NCI-H2196 (cell line): ENCODE results near the gene LSM7.

Source experiments
- DNase-seq: peaks from one replicate; lab custom pipeline; 2025; ENCODE audit not compliant: unreplicated experiment; lab: John Stamatoyannopoulos, UW

The LSM7 gene

DNA sequence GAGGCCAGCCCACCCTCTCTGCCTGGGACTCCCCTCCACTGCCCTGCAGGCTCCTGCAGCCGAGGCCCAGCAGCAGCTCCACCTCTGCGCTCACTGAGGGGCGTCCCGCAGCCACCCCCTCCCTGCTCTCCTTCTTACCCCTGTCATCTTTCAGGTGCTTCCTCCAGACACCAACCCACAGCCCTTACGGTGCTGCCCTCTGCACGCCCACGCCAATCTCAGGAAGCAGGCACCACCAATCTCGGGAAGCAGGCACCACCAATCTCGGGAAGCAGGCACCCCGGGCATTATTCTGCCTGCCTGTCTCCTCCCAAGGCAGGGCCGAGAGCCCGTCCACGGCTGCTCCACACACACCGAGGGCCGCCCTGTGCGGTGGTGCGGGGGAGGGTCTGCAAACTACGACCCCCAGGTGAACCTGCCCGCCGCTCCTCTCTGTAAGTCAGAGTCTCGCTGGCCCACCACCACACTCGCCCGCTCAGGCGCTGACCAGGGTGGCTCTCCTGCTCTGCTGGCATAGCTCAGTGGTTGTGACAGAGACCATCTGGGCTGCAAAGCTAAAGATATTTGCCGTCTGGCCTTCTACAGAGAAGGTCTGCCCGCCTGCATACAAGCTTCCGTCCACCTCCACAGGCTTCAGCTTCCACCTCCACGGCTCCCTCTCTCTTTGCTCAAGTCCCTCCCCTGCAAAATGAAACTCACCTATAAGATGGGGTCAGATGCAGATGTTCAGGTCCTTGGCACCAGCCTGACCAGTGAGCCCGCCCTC, 2.9 kb downstream of the LSM7 start:
- no peak for DNase-seq

DNA sequence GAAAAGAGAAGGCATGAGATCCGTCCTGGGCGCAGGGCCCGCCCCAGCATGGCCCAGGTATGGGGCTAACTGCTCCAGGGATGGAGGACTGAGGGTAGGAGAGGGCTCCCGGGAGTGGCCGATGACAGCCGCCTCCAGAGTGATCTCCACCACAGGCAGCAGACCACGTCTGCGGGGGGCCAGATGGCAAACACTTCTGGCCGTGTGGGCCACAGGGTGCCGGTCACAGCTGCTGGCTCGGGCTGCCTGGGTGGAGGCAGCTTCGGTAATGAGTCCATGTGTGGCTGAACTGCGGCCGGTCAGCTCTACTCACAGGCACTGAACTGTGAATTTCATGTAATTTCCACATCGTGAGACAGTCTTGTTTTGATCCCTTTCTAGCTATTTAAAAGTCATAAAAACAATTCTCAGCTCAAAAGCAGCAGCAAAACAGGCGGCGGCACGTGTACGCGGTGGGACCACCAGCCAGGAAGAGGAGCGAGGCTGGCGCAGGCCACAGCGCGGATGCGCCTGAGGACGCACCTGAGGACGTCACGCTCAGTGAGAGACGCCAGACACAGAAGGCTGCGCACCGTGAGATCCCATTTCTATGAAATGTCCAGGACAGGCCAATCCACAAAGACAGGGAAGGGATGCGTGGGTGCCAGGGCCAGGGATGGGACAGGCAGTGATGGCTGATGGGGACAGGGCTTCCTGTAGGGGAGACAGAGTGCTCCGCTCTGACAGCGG, 4.0 kb downstream of the LSM7 start:
- no peak for DNase-seq

DNA sequence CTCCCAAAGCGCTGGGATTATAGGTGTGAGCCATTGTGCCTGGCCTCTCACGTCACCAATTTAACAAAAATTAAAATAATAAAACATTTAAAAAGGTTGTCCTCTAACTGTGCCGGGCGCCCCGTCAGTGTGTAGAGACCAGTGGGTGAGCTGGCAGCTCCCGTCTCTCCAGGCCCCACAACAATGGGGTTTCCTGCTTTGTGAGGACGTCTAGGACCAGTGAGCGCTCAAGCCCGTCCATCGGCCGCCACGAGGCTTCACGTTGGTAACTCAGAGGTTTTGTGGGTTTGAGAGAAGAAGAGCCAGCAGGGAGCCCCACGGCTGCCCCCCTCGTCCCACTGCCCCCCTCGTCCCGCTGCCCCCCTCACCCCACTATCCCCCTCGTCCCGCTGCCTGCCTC, 4.7 kb downstream of the LSM7 start:
- no peak for DNase-seq

DNA sequence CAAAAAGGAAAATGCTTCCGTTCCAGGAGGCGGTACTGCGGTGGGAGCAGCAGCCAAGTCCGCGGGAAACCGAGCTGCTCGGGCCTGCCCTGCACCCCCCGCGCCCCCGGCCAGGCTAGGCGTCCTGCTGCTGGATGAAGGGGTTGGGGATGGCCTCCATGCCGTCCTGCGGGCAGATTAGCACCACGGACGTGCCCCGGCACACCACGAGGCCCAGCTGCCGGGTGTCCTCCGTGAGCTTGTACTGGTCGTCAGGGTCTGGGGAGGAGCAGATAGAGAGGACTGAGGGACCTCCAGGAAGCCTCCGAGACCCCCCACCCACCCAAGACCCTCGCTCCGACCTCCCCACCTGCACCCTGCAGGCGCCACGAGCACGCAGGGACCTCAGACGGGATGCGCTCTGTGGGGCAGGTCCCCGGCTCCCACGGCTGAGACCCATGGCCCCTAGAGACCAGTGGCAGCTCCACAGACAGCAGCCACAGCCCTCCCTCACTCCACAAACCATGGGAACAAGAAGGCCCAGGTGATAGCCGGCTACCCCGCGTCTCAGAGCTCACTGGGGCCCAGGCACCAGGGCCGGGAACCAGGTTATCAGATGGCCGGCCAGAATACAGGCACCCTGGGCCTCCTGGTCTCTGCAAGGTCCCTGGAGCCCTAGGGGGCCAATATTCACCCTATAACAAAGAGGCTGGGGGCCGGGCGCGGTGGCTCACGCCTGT, 6.7 kb downstream of the LSM7 start:
- DNase-seq: no peak

DNA sequence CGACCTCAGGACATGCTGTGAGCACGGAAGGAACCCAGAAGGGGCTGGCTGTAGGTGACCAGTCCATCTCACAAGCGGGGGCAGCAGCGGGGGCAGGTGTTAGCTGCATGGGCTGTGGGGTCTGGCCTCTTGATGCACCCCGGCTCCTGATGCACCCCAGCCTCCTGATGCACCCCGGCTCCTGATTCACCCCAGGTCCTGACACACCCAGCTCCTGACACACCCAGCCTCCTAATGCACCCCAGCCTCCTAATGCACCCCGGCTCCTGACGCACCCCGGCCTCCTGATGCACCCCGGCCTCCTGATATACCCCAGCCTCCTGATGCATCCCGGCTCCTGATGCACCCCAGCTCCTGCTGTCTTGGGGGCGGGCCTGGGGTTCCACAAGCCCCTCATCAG, 7.4 kb downstream of the LSM7 start:
- no peak for DNase-seq

DNA sequence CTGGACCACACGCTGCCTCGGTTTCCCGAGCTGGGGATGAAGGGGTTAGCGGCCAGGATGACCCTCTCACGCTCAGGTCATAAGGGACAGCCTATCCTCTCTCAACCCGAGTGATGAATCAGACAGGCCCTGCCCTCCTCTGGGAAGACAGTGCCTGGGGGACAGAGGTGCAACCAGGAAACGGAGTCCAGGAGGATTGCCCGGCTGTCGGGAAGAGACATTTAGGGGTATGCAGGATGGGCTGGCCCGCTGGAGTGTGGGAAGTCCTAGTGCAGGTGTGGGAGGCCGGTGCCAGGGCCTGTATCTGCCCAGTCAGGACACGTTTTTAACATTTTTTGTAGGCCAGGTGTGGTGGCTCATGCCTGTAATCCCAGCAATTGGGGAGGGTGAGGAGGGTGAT, 8.3 kb downstream of the LSM7 start:
- DNase-seq: no peak

DNA sequence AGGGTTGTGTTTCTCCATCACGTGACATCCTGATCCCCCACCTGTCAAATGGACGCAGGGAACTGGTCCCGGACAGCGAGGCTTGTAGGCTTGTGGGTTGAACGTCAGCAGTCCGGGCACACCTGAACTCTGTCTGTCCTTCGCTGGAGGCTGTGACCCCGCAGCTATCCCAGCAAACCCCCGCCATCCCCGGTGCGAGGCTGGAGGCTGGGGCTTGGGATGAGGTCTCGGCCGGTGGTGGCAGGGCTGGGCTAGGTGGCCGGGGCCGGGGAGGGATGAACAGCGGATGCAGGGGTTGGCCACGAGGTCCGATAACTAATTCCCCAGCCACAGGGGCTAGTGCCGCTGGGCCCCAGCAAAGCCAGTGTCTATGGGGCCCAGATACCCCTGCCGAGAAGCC, 8.8 kb downstream of the LSM7 start:
- no peak for DNase-seq

DNA sequence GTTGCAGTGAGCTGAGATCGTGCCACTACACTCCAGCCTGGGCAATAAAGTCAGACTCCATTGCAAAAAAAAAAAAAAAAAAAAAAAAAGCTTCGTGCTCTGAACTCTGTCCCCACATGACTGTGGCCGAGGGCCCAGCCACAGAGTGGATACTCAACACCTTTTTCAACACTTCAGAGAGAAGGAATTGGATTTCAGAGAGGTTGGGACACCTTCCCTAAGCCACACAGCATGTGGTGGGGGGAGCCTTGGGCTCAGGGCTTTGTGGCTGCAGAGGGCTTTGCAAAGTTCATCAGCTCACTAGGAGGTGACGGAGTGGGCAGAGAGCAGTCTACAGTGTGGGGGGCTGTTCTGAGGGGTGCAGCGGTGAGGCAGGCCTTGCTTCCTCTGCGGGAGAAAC, 9.5 kb downstream of the LSM7 start:
- DNase-seq: no peak

DNA sequence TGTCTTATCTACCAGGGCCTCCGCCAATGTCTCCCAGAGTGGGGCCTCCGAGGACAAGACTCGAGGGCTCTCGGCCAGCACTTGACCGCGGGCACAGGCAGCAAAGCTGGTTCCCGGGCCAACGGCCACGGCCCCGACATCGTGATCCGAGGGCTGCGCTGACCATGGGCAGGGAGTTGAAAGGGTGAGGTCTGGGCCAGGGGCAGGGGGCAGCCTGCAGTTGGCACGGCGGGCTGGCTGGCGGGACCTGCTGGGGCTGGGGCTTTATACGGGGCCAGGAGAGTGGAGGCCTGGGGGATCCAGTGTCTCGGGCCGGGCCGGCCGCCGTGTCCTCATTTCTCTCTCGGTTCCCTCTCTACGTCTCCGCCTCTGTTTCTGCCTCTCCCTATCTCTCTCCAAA, 10.6 kb downstream of the LSM7 start:
- no peak for DNase-seq

DNA sequence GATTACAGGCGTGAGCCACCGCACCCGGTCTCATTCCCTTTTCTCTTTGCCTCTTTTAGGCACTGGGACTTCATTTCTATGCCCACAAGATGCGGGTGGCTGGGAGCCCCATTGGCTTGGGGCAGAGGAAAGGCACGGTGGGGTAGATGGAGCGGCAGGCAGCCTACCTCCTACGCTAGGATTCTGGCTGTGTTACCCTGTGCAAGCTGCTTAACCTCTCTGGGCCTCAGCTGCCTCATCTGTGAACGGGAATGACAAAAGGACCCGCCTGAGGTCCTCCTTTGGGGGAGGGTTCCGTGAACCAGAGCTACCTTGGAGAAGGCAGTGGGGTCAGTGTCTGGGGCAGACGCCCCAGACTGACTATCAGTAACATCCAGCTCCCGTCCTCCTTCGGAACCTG, 11.1 kb downstream of the LSM7 start:
- DNase-seq: no peak

DNA sequence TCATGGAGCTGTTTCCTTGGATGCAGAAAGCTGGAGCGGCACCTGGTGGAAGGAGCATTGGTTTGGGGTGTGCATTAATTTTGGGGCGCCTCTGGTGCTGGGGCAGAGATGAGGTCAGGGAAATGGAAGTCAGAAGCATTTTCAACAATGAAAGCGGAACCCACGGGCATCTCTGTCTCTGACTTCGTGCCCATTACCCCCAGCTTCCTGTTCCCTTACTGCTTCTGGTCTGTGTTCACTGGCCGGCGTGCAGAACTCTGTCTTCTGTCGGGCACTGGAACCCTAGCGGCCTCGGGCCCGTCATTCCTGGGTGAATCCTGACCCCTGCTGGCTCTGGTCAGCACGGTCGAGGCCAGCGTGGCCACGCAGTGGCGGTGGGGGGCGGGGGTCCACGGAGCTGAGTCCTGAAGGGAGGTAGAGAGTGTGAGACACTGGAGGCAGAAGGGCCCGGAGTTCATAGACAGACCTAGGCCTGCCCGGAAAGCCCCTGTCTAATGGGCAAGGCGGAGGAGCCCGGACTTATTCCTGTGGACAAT, 12.5 kb downstream of the LSM7 start:
- DNase-seq: no peak

DNA sequence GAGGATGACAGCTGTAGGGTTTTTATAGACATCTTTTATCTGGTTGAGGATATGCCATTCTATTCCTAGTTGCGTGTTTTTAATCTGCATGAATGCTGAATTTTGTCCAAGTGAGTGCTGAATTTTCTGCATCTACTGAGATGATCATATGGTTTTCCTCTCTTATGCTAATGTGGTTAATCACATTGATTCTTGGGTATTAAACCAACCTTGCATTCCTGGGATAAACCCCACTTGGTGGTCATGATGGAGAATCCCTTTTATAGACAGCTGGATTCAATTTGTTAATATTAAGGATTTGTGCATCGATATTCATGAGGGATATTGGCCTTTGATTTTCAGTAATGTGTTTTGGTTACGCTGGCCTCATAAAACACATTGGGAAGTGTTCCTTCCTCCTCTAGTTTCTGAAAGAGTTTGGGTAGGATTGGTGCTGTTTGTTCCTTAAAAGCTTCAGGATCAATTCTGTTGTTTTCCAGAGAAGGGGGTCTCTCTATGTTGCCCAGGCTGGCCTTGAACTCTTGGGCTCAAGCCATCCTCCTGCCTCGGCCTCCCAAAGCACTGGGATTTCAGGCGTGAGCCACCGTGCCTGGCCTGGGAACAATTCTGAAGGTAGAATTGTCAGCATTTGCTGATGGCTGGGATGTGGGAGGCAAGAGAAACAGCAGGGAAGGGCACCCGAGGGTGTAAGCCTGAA, 13.1 kb downstream of the LSM7 start:
- no peak for DNase-seq

DNA sequence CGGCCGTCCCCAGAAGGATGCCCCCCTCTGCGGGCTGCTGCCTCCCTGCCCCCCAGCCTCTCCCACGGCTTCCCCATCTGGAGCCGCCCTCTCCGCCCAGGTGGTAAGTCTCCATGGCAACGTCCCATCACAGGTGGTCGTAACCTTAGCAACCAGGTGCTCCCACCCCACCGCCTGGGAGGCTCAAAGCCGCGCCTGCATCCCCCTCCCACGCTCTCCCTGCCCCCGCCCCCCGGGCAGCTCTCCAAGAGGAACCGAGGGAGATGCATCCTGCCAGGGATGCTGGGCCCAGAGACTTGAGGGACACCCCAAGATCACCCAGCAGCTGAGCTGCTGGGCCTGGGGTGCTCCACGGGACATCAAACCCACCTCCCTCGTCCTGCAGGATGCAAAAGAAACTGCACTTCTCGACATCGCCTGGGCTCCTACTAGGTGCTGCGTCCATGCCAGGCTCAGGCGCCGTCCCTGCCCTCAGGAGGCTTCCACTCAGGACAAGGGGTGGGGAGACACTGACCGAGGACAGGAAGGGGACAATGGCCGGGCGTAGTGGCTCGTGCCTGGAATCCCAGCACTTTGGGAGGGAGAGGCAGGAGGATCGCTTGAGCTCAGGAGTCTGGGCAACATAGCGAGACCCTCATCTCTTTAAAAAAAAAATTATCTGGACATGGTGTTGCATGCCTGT, 15.4 kb downstream of the LSM7 start:
- peak; percentile 35 for DNase-seq

DNA sequence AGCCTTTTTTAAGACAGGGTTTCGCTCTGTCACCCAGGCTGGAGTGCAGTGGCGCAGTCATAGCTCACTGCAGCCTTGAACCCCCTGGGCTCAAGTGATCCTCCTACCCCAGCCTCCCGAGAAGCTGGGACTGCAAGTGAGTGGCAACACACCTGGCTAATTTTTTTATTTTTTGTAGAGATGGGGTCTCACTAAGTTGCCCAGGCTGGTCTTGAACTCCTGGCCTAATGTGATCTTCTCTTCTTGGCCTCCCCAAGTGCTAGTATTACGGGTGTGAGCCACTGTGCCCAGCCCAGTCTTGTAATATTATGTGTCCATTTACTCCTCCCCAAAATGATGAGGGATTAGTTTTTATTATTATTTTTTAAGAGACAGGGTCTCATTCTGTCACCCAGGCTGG, 17.3 kb downstream of the LSM7 start:
- DNase-seq: no peak

DNA sequence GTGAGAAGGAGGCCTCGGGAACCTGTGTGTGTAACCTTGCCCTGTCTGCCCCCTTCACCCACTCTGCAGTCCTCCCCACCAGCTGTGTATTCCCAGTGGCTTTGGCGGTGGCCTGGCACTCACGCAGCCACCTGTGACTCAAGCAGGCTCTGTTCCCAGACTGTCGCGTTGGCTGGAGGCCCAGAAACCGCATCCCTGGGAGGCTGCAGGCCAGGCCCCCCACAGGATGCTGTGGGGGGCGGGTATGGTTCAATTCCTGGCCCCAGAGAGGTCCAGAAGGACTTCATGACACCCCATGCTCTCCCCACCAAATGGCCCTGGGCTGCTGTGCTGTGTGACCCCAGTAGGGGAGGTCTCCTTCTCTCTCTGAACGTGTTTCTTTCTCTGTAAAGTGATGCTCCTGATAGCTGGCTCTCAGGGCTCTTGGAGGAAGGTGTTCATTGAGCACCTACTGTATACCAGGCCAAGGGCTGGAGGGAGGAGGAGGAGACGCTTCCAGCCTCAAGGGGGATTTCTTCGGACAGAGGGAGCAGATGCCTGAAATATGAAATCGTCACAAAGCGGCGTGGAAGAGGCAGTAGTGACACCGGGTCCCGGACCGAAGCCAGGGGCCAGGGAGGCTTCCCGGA, 18.5 kb downstream of the LSM7 start:
- DNase-seq: peak; percentile 49

DNA sequence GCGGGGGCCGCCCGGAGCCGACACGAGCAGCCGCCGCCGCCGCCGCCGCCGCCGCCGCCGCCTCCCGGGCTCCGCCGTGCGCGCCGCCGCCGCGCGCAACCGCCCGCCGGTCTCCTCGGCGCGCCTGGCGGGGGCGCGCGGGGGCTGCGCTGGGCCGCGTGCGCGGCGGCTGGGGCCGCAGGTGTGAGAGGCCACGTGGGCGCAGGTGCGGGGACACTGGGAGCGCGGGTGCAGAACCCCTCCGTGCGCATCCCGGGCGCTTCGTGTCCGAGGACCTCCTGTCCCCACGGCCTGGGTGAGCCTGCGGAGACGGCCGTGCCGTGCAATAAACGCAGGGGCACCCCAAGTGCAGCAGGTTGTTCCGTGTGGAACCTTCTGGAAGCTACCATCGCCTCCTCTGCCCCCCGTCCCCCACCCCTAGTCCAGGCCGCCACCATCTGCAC, 20.3 kb downstream of the LSM7 start, which contains the start of gene LINGO3:
LINGO3 (minus strand) TSS at position 41 of the 443 bp plus-strand sequence. CDS start 16,378 bp downstream, outside the sequence.
- peak; percentile 64 for DNase-seq

DNA sequence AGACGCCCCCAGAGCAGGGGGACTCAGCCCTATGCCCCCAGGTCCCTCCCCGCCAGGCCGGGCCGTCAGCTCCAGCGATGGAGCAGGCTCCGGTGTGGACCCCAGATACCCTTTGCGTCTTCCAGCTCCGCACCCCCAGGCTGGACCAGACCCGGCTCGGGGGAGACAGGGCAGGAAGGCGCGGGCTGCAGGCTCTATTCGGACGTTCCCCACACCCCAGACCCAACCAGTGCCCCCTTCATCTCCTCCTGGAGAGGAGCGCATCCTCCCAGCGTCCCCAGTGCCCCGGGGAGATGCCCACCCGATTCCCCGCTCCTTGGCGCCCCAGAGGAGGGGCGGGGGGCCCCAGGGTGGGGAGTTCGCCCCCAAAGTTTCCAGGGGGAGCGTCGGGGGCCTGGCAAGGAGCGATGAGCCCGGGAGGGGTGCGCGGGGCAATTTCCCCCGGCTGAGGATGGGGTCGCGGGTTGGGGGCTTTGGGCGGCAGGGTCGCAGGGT, 20.8 kb downstream of the LSM7 start:
- no peak for DNase-seq

DNA sequence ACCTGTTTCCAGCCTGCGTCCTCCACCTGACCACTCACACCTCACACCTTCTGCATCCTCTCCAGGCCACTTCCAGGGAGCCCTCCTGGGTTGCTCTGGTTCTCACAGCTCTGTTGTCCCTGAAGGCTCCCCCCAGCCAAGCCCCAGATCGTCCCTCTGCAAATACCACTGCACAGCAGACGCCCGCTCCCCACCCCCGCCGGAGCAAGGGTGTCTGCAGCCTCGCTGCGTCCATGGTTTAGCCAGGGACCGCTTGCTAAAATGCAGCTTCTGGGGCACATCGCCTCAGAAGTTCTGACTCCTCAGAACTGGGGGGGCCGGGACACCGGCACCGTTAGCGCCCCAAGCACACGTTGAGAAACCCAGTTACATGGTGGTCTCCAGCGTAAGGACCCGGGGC, 21.4 kb downstream of the LSM7 start:
- no peak for DNase-seq

DNA sequence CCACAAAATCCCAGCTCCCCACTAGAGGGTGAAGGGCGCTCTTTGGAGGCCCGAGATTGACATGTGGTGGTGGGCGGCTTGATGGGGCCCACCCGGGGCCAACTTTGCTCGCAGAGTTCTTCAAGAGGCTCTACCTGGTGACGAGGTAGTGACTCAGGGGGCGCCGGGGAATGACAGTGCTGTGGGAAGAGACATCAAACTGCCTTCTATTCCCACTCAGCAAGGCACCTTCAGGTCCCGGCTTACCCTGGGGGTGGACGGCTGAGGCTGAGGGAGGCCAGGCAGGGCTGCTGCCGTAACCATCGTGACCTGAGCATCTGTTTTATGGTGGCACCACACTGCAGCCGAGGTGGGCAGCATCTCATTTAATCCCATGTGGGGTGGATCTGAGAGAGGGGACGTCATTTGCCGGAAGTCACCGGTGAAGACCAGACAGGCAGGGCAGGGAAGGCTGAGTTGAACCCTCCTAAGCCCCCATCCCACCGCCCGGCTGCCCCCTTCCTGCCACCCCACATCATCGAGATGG, 22.0 kb downstream of the LSM7 start:
- no peak for DNase-seq
